ENCODE measurements around the gene ARHGAP29.

ARHGAP29 gene

GRCh38 chr1:94122201-94122970, 115.0 kb downstream of the ARHGAP29 start:
- Histone ChIP-seq H3K27ac (ENCODE audit: low read length) (no peak overlapping the region), H3K36me3 (replicated peaks; ENCODE audit: insufficient read depth, low read length) (no peaks in the 10 kb centered on the region), H3K9me3 (replicated peaks; ENCODE audit: insufficient read depth, low read length) (no peaks in the 10 kb centered on the region), H3K4me2 (ENCODE audit: low read depth, low read length) (no peak overlapping the region), H3K9ac (ENCODE audit: low read length) (no peak overlapping the region), H3K4me3 (ENCODE audit: low read length) (no peak overlapping the region), H4K20me1 (ENCODE audit: insufficient read depth, low read length) (no peaks in the 10 kb centered on the region), H3F3A (ENCODE audit: insufficient read depth, low read length) (no peaks in the 10 kb centered on the region), H3K4me1 (ENCODE audit: low read length) (no peaks in the 10 kb centered on the region), H3K79me2 (ENCODE audit: low read length) (no peaks in the 10 kb centered on the region), H2AFZ (ENCODE audit: low read length) (no peak overlapping the region), H3K27me3 (replicated peaks; ENCODE audit: insufficient read depth, low read length) (no peaks in the 10 kb centered on the region; the same call in none of the 2 replicates), H3K9me2 (replicated peaks; ENCODE audit: insufficient read depth, low read length) (no peaks in the 10 kb centered on the region)
- TF ChIP-seq EZH2phosphoT487 (IDR thresholded peaks at IDR 0.05; ENCODE audit: low read length) (no peak), EZH2 (optimal IDR thresholded peaks at IDR 0.05; ENCODE audit: low read depth, low read length) (no peak), CTCF (IDR thresholded peaks at IDR 0.05; ENCODE audit: low read length) (no peak)
- no peak for DNase-seq

Measured in MM.1S (cell line).